DMS153 treated with DMSO at 0.1 percent for 48 hours (cell line): Measurements from ENCODE around the gene ZNF117.
"Not testable (repeated sequence)": the region's sequence is repeated elsewhere in the genome, so short reads cannot be mapped to it uniquely, and the experiment has no call there.

Source experiments
- DNase-seq: peaks from one replicate; lab custom pipeline; 2025; ENCODE audit not compliant: unreplicated experiment; lab: John Stamatoyannopoulos, UW

The ZNF117 gene

GRCh38 chr7:64990936-64991335, at the start of gene ZNF117:
TSS of gene ZNF117 (minus strand) at chr7:64991036.
- no peak for DNase-seq

- DNase-seq: peak; percentile 16
These were observed 47.9 kb upstream of the ZNF117 start for GRCh38 chr7:65038767-65039166.

GRCh38 chr7:65037740-65038688, 47.2 kb upstream of the ZNF117 start:
- DNase-seq: peak; percentile 62

GRCh38 chr7:65036526-65036925, 45.7 kb upstream of the ZNF117 start:
- not testable (repeated sequence) for DNase-seq

GRCh38 chr7:65035469-65035868, 44.6 kb upstream of the ZNF117 start:
- DNase-seq: not testable (repeated sequence)

- not testable (repeated sequence) for DNase-seq
These were observed 43.4 kb upstream of the ZNF117 start for GRCh38 chr7:65034120-65034782.

- DNase-seq: not testable (repeated sequence)
These were observed 42.6 kb upstream of the ZNF117 start for GRCh38 chr7:65033391-65033790.

- not testable (repeated sequence) for DNase-seq
These were observed 34.2 kb upstream of the ZNF117 start for GRCh38 chr7:65025023-65025422.

- not testable (repeated sequence) for DNase-seq
These were observed 30.1 kb upstream of the ZNF117 start for GRCh38 chr7:65020978-65021377.

GRCh38 chr7:65009881-65010280, 19.0 kb upstream of the ZNF117 start:
- not testable (repeated sequence) for DNase-seq

- not testable (repeated sequence) for DNase-seq
These were observed 18.6 kb upstream of the ZNF117 start for GRCh38 chr7:65009394-65009793.

GRCh38 chr7:65007036-65007435, 16.2 kb upstream of the ZNF117 start:
- DNase-seq: not testable (repeated sequence)

- peak; percentile 81 for DNase-seq
These were observed 15.5 kb upstream of the ZNF117 start, which contains the start of gene ERV3-1 for GRCh38 chr7:65006094-65006992. TSS of gene ERV3-1 (minus strand) at chr7:65006687. CDS start at chr7:64993026, 13,661 bp downstream.

- no peak for DNase-seq
These were observed 13.7 kb upstream of the ZNF117 start for GRCh38 chr7:65004575-65004974.

- no peak for DNase-seq
These were observed 12.2 kb upstream of the ZNF117 start for GRCh38 chr7:65002972-65003585.

- no peak for DNase-seq
These were observed 10.5 kb upstream of the ZNF117 start for GRCh38 chr7:65001291-65001814.

GRCh38 chr7:64999165-65000004, 8.5 kb upstream of the ZNF117 start:
- DNase-seq: no peak

GRCh38 chr7:64998865-64999164, 8.0 kb upstream of the ZNF117 start:
- no peak for DNase-seq

GRCh38 chr7:64997927-64998391, 7.1 kb upstream of the ZNF117 start:
- no peak for DNase-seq
